IPS DF 4.7 (cell line): Measurements from ENCODE around the gene KYNU.

Source experiments
- DNase-seq: peaks from one replicate; pipeline ENCODE4 v3.0.0-alpha.2; 2013; ENCODE audit warnings: low spot score; ENCODE audit errors: extremely low read depth

KYNU gene

DNA sequence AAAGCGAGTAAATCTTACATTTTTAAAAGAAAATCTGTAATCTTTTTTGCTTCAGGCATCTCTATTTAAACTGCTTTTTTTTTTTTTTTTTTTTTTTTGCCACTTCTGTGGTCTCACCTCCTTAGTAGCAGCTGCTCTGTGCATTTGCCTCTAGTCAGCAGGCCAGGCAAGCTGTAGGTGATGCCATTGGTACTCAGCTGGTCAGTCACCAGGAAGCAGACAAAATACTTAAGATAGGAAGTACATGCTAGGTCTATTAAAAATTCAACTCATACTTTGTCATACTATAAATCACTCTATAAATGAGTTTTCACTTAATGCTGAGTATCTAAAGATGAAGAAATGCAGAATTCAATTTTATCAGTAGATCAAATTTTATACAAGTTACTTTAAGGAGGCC lies 83.7 kb downstream of the KYNU start:
- no peak for DNase-seq

DNA sequence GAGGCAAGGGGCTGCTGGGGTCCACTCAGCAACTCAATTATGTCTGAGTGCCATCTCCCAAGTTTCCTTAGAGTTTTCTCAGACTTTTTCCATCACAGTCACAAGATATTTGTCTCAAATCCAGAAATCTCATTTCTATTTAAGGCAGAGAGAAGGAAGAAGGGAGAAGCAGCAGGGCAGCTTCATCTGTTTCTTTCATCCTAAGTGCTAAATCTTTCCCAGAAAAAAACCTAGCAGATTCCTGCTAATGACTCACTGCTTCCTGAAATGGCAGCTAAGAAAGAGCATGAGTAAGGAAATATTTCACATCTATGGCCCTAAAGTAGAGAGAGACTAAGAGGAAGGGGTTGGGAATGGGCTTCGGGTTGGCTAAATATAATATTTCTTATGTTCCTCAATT lies 88.0 kb downstream of the KYNU start:
- DNase-seq: no peak

DNA sequence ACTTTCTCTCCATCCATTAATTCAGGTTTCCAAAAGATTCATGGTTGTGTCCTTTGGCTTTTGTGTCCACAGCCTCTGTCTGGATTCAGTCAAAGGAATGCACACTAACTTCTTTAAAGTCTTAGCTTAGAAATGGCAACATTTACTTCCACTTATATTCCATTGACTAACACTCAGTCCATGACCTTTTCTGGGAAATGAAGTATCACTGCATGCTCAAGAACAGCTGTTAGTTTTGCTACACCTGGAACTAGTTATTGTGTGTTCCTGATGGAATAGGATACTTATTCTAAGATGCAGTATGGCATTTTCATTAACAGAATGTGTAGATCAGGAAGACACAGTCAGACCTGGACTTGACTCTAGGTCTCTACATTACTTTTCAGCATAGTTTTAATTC lies 88.8 kb downstream of the KYNU start:
- no peak for DNase-seq

DNA sequence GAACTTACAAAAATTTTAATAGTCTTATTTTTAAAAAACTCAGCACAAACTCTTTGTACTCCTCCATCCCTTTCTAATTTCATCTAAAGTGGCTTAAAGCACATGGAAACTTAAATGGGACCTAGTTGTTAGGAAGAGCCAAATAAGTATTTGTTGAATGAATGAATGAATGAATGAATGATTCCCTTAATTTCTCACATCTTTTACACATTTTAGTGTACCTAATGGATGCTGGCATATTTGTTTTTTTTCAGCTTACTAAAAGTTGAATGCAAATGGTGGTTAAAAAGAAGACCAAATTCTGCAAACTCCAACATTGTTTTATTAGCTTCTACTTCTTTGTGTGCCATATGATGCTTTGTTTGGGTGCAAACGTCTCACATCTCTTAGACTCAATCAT lies 89.6 kb downstream of the KYNU start:
- DNase-seq: no peak

DNA sequence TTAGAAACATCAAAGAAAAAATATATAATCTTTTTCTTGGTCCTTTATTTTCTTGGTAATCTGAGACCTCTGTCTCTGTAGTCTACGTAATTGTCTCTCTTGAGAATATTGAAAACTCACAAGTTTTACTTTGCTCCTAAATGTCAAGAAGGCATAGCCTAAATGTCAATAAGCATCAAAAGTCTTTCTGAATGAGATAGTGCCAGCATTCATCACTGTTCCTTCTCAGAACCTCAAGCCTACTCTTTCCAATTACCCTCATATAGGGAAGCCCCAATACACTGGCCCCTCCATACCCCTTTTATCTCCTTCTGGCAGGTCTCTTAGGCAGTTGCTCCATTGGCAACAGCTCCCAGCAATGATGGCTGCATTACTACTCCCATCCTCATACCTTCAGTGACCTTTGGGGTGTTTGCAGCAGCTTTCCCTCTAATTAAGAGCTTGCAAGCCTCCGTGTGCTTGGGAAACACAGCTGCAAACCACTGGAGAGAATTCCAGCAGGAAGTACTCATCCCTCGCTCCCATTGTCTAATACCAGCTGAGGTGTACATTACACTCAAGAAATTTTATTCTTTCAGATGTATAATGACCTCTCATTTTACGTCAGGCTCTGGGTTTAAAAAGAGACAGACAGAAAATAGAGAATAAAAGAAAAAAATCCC lies 95.8 kb downstream of the KYNU start:
- DNase-seq: no peak

DNA sequence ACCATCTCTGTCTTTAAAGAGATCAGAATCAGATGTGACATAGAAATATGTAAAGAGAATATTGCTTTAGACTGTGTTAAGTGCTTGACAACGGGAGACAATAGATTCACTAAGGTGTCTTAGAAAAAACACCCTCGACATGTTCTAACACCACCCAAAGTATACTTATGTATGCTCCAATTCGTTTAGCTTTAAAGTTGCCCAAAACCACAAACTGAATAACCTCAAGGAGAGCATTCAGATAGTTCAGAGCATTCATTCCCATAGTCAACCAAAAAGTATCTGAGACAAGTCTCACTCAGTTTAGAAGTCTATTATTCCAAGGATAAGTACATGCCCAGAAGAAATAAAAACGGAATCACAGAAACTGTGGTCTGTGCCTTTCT lies 96.4 kb downstream of the KYNU start:
- DNase-seq: no peak

DNA sequence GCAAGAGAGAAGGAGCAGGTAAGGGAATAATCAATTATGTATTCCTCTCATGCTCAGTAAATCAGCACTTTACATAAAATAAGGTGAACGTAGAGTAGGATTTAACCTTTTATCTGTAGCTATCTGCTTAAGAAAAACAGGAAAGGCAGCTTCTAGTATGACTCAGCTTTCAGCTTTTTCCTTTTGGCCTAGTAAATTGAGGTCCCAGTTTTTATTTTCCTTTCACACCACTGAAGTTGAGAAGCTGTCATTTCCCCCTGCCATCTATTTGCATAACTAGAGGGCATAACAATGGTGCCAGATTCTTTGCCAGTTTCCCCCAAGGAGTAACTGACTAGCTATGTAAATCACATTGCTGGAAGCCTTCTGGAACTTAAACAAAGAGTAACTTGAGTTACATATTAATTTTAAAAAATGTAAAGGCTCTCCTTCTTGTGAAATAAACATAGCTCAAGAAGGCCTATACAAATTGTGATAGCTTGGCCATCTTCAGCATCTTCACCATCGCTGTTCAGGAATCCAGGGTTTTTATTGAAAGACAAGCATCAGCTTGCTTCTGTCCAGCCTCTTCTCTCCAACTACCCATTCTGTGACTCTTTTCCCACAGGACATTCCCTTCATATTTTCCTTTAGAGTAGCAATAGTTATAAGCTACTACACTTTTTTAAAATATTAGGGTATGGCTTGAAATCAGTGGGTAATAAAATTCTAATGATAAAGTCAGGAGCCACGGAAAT lies 97.0 kb downstream of the KYNU start:
- peak; percentile 60 for DNase-seq

DNA sequence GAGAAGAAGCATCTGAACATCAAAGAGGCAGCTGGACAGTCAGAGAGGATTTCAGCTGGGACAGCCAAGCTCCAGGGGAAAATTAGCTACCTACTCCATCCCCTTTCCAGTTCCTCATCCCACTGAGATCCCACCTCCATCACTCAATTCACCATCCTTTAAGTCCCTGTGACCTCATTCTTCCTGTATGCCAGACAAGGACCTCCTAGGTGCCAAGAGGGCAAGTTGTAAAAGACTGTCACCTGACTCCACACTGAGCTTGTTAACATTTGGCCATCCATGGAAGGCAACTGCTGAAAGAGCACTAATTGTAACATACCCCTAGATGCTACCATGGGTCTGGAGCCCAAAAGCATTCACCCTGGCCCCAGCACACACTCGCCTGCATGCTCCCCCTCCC lies 97.8 kb downstream of the KYNU start:
- DNase-seq: no peak

DNA sequence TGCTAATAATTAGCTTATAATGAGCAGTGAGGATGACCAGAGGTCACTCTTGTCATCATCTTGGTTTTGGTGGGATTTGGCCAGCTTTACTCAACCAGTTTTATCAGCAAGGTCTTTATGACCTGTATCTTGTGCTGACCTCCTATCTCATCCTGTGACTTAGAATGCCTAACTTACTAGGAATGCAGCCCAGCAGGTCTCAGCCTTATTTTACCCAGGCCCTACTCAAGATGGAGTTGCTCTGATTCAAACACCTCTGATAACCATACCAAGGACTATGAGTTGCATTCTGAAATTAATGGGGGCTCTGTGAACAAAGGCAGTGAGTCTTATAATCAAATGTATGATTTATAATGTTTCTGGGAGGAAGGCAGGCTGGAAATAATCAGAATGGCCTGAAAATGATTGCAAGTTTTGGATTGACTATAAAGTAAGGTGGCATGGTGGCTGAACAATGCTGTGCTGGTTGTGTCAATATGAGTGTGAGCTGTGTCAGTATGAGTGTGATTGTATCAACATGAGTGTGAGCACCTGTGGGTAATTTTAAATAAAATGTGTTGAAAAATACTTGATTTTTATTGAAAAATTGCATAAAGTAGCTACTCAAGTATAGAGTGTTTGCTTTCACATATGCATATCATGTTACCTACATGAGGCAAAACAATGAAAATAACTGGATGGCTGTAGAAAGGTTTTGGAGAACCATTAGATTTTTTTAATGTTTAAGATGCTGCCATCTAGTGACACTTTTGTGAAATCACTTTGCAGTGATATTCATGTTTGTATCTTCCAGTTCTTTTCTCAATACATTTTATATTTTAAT lies 103.0 kb downstream of the KYNU start:
- no peak for DNase-seq

DNA sequence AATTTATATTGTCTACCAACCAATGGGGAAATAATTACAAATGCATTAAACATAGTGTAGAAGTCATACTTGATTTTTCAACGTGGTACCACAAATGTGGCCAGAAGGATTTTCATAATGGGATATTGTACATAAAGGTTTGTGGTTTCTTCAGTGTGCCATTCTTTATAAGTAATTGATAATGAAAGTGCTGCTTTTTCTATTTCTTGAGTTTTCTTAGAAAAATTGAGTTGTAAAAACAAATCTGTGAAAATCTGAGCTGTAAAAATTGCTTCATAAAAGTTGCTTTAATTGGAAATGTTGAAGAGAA lies 103.6 kb downstream of the KYNU start:
- DNase-seq: no peak

DNA sequence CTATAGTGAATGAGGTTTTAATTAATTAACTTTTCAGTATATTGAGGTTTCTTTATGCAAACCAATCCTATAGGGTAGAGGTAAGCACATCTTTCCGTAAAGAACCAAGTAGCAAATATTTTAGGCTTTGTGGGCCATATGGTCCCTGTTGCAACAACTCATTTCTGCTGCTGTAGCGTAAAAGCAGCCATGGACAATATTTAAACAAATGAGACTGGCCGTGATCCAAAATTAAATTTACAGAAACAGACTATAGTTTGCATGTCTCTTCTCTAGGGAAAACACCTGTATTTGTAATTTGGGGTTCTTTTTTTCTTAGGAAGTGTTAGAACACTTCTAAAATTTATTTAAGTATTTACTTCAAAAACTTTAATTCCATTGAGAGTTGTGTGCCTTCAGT lies 104.3 kb downstream of the KYNU start:
- DNase-seq: no peak

DNA sequence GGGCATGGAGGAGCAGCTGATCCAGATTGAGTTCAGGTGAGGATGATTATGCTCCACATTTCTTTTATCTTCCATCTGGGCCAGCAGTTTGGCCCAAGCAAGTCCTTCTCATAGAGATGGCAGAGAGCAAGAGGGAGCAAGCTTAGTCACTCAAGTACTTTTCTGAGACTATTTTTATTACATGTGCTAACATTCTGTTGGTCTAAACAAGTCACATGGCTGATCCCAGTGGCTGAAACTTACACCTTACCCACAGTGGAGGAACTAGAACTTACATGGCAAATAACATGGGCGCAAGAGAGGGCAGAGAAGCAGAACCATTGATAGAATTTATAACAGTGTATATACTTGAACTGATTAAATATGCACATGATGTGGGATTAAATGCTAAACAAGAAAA lies 105.7 kb downstream of the KYNU start:
- no peak for DNase-seq

DNA sequence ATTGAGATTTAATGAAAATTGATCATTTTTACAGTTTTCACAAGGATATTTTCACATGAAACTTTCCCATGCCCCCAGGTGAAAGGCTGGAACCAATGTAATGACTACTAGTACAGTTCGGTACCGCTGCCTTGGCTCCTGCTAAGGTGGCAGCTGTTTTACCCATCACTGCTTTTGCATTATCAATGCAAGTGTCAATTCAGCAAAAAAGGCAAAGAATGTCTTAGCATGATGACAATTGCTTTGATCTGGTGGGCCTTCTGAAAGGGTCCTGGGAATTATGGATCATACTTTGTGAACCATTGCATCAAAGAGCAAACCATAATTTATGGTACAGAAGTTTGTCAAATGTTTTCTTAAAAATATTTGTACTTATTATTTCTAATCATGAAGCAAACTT lies 107.2 kb downstream of the KYNU start:
- no peak for DNase-seq

DNA sequence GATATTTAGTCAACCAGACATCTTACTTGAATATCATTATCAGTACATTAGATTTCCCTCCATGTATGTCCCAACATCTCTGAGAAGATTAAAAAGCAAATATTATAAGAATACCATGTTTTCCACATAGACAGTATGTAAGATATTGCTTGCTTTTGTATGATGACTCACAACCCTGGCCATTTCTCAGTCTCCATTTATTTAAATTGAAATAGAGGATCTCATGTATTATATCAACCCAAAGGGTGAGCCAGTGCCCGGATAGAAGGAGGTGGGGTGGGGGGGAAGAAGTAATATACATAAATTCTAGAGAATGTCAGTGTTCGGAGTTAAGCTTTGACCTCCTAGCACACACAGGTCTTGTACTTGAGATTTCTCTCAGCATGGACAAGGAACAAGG lies 109.6 kb downstream of the KYNU start:
- no peak for DNase-seq

DNA sequence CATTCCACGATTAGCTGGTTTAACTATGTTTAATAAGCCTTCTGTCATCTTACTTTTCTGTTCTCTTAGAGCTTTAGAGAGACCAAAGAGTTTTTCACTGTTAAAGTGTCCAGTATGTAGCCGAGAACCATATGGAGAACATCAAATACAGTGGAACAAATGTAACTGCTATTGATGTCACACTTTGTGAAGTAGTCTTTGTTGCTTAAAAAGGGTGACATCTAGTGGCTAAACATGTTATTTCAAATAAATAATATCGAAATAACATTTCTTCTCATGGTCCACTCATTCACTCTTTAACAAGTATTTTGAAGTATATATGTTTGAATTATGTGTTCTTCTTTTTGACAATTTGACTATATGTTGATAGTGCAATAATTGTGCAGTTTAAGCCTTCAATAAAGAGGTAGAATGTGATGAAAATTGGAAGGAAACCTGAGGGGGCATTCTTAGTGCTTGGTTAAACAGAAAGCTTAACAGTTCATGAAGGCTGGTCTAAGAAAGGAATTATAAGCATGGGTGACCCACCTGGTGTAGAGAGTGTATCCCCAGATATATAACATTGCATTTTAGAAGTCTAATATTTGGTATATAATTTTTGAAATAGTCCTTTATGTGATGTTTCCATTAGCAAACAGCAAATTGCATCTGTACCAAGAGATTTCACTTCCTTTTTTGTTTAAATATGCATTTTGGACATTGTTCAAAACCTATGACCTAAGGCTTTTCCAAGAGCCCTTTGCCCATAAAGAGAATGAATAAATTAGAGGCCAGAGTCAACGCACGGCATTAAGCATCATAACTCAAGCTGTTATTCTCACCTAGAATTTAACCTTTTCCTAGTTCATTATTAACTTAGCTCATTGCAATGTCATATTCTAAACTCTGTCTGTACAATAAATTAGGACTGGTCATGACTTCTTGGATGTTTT lies 112.1 kb downstream of the KYNU start:
- no peak for DNase-seq

DNA sequence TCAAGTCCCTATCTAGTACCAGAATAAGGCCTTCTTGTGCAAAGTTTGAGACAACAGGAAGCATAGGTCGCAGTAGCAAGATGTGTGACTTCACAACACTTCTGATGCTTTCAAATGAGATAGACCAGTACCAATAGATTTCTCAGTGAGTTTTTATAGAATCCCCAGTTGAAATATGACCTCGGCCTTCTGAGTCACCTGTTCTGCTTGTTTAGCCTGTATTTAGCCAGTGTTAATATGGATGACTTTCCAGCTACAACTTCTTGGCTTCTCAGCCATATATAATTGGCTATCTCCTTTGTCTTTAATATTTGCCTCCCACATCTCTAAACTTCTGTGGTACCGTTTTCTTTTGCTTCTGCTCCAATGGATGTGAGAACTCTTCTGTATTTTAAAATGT lies 113.8 kb downstream of the KYNU start:
- no peak for DNase-seq

DNA sequence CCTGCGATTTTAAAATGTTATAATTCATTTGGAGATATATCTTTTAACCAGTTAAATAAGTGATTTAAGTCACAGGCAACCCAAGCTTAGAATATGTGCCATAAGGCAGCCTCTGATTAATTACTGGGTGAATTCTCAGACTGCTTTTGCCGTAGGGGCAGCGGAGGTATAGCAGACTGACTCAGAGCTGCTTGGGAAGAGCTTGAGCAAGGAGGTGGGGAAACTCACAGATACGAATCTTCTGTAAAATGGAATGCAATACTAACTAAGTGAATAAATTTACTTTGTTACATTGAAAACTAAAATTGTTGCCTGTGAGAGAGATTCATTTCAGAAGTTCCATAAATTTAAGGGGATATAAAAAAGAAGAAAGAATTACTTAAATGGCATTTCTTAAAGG lies 115.4 kb downstream of the KYNU start:
- DNase-seq: no peak

DNA sequence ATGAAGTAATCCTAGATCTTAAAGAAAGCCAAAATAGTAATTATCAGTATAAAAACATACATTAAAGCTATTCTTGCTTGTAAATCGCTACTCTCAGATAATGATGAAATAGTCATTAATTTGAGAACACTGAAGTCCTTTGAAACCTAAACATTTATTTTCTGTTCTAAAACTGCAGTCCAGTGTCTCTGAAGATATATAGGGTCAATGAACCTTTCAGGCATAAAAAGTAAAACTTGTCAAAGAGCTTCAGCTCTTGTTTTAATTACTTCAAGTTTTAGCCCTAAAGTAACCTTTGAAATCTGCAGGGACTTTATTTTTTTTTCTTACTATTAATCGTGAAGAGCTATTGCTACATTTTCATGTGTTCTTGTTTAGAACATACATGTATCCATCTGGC lies 116.3 kb downstream of the KYNU start:
- no peak for DNase-seq

DNA sequence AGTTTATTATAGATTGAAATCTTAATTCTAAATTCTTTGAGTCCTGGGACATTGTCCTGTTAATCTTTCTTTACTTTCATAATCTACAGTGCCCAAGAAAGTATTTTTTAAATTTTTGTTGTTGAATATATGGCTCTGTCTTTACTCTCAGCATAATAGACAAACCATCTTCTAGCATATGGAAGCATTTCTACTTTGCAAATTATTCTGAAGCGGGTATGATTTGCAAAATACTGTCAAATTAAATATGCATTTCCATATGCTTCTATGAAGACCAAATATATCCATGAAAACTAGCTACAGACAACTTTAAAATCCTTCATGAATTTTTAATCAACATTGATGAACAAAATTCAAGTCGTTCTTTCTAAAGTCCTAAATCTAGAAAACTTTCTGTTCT lies 117.2 kb downstream of the KYNU start:
- no peak for DNase-seq

DNA sequence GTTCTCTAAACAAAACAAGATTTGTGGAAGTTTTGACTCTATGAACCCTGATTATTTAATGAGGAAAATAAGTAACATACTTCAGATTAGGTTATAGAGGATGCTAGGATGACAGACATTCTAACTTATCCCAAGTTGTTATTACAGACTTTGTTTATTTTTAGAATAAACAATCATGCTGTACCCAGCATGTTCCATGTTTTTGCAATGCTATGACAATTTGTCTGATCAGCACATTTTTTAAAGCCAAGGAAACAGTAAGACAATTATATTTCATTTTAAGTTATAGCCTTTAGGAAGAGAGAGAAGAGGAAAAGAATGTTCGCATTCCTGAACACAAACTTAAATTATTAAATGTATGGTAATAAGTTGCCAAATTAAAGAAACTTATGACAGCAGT lies 119.8 kb downstream of the KYNU start:
- DNase-seq: no peak

DNA sequence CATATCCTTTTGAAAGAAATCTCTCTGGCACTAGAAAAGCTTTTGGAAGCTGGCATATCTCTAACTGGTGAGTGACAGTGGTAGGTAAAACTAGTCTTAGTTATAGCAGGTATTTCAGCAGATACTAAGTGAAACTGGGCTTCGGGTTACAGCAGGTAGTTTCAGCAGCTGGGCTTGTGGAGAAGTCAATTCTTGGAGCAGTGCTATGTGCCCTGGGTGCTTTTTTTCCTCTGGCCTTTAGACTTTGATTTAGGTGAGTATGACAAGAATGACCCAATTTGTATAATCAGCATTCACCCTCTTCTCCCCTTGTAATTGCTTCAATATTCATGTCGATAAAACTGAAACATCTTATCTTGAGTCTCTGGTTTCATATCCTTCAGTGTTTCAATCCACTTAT lies 123.1 kb downstream of the KYNU start:
- no peak for DNase-seq

DNA sequence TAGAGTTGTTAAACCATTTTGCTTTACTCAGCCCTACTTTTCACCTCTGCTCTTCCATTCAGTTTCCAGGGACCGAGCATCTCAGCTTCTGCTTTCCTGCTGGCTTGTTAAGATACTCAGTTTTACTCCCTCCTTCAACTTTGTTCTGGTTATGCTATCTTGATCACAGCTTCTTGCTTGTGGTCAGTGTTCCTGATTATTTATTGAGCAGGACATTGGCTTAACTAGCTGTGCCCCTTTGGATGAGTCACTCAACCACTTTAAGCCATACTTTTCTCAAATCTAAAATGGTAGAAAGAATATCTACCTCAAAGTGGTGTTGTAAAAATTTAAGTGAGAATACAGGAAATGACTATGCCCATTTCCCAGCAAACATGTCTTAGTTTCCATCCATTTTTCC lies 124.0 kb downstream of the KYNU start:
- no peak for DNase-seq
